Stimulated activated CD8-positive, alpha-beta memory T cell treated with anti-CD3 and anti-CD28 coated beads, Interleukin-4, amount 100 ng/mL, for 48 hours (primary cell): Measurements from ENCODE around the gene ATRX.
"Not testable (repeated sequence)": the region's sequence is repeated elsewhere in the genome, so short reads cannot be mapped to it uniquely, and the experiment has no call there.

ENCODE experiments used
- DNase-seq: peaks from one replicate; pipeline ENCODE4 v3.0.0-alpha.2; 2020

The ATRX gene, protein sequence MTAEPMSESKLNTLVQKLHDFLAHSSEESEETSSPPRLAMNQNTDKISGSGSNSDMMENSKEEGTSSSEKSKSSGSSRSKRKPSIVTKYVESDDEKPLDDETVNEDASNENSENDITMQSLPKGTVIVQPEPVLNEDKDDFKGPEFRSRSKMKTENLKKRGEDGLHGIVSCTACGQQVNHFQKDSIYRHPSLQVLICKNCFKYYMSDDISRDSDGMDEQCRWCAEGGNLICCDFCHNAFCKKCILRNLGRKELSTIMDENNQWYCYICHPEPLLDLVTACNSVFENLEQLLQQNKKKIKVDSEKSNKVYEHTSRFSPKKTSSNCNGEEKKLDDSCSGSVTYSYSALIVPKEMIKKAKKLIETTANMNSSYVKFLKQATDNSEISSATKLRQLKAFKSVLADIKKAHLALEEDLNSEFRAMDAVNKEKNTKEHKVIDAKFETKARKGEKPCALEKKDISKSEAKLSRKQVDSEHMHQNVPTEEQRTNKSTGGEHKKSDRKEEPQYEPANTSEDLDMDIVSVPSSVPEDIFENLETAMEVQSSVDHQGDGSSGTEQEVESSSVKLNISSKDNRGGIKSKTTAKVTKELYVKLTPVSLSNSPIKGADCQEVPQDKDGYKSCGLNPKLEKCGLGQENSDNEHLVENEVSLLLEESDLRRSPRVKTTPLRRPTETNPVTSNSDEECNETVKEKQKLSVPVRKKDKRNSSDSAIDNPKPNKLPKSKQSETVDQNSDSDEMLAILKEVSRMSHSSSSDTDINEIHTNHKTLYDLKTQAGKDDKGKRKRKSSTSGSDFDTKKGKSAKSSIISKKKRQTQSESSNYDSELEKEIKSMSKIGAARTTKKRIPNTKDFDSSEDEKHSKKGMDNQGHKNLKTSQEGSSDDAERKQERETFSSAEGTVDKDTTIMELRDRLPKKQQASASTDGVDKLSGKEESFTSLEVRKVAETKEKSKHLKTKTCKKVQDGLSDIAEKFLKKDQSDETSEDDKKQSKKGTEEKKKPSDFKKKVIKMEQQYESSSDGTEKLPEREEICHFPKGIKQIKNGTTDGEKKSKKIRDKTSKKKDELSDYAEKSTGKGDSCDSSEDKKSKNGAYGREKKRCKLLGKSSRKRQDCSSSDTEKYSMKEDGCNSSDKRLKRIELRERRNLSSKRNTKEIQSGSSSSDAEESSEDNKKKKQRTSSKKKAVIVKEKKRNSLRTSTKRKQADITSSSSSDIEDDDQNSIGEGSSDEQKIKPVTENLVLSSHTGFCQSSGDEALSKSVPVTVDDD (N-terminal part only)

DNA sequence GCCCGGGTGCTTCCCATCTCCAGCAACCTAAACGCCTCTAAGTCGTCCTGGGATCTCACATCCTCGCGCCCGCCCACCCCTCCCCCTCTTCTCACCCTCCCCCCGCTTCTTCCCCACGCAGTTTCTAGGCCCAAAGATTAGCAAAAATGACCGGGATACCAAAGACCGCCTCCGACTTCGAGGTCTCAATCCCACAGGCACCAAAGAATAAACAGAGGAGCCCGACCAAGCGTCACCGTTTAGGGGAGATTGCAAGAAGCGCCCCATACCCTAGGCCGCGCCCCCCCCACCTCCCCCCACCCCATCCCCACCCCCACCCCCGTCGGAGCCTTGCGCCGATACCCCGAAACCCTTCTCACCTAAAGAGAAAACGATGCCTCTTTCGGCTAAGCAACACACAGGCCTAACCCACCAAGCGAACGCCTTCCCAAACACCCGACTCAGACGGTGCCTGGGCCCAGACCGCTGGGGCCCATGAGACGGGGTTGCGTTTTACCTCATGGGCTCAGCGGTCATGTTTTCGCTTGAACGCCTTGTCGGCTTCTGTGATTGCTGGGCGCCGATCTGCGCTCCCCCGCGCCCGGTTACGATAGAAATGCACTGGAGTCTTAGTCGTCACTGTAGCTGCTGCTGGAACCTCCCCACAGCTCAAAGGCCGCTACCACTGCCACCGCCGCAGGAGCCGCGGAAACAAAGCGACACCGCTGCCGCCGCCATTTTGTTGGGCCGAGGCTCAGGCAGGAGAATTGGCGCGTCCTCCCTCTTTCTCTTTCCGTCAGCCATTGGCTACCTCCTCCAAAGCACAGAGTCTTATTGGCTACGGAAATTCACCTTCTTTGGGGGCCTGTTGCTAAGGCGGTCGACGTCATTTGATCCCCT, at the start of gene ATRX:
Gene ATRX, minus strand, starts transcription at position 731 of the 879 bp plus-strand sequence. Its CDS starts 215 bp downstream, at position 516.
- peak; percentile 75 for DNase-seq

DNA sequence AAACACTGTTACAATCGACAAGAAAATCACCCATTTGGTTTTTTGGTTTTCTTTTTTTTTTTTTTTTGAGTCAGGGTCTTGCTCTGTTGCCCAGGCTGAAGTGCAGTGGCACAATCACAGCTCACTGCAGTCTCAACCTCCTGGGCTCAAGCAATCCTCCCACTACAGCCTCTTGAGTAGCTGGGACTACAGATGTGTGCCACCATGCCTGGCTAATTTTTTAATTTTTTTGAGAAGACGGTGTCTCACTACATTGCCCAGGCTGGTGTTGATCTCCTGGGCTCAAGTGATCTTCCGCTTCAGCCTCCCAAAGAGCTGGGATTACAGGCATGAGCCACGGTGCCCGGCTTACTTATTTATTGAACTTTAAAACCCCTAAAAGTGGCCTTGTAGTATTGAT, 45.5 kb upstream of the ATRX start:
- not testable (repeated sequence) for DNase-seq

DNA sequence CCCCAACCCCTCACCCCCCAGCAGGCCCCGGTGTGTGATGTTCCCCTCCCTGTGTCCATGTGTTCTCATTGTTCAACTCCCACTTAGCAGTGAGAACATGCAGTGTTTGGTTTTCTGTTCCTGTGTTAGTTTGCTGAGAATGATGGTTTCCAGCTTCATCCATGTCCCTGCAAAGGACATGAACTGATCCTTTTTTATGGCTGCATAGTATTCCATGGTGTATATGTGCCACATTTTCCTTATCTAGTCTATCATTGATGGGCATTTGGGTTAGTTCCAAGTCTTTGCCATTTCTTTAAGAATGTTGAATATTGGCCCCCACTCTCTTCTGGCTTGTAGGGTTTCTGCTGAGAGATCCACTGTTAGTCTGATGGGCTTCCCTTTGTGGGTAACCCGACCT, 36.0 kb upstream of the ATRX start:
- DNase-seq: not testable (repeated sequence)

DNA sequence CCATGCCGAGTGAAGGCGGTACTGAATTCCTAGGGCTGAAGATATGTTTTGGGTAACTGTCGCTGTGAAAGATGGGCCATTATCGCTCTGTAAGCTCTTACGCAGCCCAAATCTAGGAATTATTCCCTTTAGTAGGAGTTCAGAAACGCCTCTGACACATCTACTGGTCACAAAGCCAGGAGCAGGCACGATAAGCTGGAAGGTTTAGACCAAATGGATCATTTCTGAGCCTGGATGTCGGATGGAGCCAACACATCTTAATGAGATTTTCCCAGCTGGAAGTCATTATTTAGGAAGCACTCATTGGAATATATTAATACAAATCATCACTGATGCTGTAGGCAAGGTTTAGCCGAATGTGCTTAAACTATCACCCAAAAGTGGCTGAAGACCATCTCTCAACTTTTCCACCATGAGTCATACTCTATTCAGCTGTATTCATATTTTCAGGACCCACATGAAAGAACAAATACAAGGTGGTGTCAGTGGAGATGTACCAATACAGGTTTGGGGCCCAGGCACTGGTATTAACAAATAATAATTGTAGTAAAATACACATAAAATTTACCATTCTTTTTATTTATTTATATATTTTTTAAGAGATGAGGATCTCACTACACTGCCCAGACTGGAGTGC, 34.2 kb upstream of the ATRX start:
- no peak for DNase-seq

DNA sequence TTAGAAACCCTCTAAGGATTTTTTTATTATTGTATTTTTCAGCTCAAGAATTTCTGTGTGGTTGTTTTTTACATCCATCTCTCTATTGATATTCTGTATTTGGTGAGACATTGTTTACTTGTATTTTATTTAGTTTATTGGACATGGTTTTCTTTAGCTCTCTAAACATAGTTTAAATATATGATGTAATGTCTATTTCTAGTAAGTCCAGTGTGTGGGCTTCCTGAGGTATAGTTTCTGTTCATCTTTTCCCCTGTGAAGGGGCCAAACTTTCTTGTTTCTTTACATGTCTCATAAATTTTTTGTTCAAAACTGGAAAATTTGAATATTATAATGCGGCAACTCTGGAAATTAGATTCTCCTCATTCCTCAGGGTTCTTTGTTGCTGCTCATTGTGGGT, 28.2 kb upstream of the ATRX start:
- no peak for DNase-seq

DNA sequence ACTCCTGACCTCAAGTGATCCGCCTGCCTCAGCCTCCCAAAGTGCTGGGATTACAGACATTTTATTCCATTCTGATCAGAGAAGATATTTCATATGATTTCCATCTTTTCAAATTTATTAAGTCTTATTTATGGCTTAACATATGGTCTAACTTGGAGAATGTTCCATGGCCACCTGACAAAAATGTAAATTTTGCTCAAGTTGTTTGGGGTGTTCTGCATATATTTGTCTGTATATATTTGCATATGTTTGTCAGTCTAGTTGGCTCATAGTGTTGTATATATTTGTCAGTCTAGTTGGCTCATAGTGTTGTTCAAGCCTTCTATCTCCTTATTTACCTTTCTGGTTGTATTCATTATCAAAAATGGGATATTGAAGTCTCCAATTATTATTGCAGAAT, 16.2 kb upstream of the ATRX start:
- no peak for DNase-seq

DNA sequence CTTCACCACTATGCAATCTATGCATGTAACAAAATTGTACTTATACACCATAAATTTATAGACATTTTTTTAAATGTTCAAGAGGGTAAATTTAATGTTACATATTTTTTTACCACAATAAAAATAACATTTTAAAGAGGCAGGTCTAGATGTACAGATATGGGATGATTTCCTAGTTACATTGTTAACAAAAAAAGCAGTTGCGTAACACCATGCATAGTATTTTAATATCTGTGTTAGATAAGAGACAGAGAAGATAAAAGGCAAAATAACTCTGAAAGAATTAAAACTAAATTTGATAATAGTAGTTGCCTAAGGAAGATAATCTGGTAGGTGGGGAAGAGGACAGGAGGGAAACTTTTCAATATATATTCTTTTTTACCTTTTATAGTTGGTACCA, 9.1 kb upstream of the ATRX start:
- no peak for DNase-seq

DNA sequence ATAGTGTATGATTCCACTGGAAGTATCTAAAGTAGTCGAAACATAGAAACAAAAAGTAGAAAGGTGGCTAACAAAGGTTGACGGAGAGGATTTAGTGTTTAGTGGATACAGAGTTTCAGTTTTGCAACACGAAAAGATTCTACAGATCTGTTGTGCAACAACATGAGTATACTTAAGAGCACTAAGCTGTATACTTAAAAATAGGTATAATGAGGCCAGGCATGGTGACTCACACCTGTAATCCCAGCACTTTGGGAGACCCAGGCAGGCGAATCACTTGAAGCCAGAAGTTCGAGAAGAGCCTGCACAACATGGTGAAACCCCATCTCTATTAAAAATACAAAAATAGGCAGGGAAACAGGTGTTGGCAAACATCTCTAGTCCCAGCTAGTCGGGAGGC, 7.9 kb upstream of the ATRX start:
- no peak for DNase-seq

DNA sequence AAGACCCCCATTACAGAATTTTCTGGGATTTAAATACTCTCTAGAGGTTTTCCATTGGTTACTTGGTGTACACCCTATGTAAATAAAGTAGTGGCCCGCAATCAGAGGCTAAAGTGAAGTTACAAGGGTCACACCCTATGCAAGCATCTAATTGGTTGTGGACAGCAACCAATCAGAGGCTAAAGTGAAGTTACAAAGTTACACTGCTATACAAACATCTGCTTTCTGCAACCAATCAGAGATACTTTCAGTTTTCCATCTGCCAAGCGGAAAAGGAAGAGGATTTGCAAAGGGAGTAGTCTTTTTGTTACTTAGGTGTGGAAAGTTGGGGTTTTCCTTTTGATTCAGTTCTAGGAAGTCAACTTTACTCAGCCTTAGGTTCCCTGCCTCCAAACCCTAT, 2.0 kb upstream of the ATRX start:
- DNase-seq: no peak

DNA sequence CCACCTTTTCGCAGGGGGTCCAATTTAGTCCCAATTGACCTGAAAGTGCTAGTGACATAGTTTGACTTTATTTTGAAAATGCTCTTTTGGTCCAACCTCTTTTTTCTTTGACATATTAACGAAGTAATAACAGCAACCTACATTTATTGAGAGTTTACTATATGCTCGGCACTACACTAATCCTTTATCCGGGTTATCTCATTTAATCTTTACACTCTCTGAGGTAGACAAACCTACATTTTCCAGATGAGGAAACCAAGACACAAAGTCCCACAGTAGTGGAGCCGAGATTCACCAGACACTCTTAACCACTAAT, 307 bp upstream of the ATRX start:
- no peak for DNase-seq

DNA sequence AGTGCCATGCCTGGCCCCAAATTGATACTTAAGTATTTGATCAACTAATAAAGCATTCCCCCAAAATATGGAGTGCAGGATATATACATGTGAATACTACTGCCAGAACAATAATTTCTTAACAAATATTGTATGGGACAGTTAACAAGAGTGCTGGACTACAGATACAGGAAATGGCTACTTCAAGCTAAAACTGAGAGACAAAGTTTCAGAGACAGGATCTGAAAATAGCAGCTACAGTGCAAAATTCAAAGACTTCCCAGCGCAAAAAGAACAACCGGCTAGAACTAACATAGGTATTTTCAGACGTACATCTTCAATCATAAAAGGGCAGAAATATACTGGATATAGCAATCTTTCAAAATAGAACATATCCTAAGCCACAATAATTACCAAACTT, 6.3 kb downstream of the ATRX start:
- no peak for DNase-seq

DNA sequence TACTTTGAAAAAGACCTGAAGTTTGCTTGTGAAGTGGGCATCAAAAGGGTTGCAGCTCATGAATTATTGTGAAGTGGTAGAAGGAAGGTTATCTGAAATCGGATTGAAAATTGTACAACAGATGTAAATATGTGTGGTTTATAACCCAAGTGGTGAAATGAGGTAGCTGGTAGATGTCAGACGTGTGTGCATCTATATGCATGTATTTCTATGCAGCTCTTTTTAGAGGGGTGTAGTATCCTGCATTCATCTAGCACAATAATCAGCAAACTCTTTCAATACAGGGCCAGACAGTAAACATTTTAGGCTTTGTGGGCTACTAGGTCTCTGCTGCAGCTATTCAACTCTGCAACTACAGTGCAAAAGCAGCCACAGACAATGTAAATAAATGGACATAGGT, 9.4 kb downstream of the ATRX start:
- DNase-seq: no peak

DNA sequence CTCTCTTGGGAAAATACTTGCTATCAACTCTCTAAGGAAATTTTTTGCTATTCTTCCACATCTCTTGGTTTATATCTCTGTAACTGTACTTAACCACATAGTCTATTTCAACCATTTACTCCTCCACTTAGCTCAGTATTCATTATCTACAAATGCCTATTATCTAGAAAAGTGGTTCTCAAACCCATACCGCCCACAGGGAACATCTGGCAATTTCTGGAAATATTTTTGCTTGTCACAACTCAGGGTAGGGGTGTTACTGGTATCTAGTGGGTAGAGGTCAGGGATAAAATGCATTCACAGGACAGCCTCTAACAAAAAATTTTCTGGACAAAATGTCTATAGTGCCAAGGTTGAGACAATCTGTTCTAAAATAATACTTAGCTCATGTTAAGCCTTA, 14.4 kb downstream of the ATRX start:
- no peak for DNase-seq

DNA sequence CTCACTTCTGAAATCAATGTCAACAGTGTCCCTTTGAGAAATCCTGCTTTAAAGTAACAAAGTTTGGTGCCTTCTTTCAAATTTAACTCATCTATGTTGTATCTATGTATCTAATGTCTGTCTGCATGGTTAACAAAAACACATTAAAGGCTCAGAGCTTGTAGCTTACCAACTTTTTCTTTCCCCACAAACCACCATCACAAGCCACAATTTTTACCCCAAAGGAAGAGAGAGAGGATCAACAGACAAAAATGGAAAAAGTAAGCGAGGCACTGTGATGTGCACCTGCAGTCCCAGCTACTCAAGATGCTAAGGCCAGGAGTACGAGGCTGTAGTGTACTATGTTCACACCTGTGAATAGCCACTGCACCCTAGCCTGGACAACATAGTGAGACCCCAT, 17.2 kb downstream of the ATRX start:
- no peak for DNase-seq

DNA sequence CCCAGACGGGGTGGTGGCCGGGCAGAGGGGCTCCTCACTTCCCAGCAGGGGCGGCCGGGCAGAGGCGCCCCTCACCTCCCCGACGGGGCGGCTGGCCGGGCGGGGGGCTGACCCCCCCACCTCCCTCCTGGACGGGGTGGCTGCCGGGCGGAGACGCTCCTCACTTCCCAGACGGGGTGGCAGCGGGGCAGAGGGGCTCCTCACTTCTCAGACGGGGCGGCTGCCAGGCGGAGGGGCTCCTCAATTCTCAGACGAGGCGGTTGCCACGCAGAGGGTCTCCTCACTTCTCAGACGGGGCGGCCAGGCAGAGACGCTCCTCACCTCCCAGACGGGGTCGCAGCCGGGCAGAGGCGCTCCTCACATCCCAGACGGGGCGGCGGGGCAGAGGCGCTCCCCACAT, 19.8 kb downstream of the ATRX start:
- DNase-seq: not testable (repeated sequence)

DNA sequence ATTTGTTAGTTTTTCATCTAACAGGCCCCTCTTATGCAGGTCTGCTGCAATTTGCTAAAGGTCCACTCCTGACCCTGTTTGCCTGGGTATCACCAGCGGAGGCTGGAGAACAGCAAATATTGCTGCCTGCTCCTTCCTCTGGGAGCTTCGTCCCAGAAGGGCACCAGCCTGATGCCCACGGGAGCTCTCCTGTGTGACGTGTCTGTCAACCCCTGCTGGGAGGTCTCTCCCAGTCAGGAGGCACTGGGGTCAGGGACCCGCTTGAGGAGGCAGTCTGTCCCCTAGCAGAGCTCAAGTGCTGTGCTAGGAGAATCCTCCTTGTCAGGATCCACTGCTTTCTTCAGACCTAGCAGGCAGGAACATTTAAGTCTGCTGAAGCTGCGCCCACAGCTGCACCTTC, 30.5 kb downstream of the ATRX start:
- DNase-seq: no peak

DNA sequence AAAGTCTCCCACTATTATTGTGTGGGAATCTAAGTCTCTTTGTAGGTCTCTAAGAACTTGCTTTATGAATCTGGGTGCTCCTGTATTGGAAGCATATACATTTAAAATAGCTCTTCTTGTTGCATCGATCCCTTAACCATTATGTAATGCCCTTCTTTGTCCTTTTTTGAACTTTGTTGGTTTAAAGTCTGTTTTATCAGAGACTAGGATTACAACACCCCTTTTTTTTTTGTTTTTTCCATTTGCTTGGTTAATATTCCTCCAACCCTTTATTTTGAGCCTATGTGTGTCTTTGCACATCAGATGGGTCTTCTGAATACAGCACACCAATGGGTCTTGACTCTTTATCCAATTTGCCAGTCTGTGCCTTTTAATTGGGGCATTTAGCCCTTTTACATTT, 32.1 kb downstream of the ATRX start:
- not testable (repeated sequence) for DNase-seq

DNA sequence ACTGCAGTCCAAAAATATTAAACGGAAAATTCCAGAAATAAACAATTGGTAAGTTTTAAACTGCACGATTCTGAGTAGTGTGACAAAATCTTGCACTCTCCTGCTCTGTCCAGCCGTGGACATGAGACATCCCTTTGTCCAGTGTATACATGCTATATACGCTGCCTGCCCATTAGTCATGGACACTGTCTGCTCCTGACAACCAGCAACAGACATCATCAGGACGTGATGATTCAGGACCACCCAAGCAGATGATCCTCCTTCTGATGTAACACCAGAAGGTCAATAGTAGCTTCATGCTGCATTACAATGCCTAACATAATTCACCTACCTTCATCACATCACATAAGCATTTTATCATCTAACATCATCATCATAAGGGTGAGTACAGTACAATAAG, 36.3 kb downstream of the ATRX start:
- no peak for DNase-seq

DNA sequence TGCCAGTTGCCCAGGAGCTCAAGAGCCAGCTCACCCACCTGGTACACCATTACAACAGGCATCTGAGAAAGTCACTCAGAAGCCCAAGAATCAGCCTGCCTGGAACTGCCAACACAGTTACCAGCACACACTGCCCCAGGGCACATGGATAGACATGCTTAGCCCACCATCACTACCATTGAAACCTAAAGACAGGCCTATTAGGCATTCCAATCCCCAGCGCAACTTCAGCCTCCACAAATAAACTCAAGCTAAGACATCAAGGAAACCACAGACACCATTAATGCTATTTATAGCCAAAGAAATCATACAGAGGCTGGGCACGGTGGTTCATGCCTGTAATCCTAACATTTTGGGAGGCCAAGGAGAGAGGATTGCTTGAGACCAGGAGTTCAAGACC, 42.3 kb downstream of the ATRX start:
- DNase-seq: no peak

DNA sequence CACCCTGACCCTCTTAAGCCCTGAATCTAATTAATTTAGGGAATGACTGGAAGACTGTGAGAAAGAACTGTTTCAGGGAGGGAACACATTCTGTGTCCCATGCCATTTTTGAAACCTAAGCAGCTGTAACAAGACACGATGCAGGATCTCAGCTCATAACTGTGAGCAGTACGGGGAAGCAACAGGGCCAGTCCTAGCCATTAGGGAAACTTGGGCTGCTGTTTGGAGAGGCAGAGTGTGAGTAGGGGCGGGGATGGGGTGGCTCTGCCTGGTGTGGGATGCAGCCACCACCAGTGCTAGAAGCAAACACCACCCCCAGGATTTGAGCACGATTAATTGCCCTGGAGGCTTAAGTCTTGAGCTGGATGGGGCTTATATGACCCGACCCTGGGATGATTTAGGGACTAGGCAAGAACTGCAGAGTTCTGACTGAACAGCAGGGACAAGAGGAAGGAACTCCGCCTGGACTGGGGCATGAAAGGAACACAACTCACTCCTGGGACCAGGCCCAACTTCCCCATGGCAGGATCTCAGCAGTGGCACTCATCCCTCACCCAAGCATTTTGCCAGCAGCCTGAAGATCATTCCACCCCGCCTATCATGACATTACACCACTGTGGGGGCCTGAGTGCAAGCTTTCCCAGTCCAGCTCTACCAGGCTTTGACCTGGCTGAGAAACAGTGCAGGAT, 43.1 kb downstream of the ATRX start:
- DNase-seq: no peak

DNA sequence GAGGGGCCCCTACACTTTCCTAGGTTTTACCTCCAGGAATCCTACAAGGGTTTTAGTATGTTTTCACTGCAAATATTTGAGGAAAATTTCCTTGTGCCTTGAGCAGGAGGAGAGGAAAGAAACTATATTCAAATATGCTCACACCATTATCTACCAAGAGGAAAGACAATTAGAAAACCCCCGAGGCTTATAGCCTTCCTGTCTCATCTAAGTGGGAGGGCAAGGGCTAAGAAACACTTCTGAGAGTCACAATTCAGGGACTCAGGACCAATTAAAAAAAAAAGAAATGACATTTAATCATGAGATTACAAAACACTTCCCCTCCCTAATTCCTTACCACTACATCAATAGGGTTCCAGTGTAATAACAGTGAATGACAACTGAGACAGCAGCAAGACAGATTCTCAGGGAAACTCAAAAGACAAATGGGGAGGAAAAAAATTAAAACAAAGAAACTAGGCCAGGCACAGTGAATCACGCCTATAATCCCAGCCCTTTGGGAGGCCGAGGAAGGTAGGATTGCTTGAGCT, 45.6 kb downstream of the ATRX start:
- no peak for DNase-seq
